SH-SY5Y (cell line): Measurements from ENCODE around the gene LRRC2.

Experiments used
- GATA2 ChIP-seq: IDR thresholded peaks from 2 replicates; pipeline ENCODE4 v1.6.1; 2011; ENCODE audit warnings: mild to moderate bottlenecking, low read depth, low read length
- GATA3 ChIP-seq: IDR thresholded peaks from 2 replicates; pipeline ENCODE4 v1.6.1; 2011; ENCODE audit warnings: low read depth, mild to moderate bottlenecking, low read length, moderate library complexity

LRRC2 gene

DNA sequence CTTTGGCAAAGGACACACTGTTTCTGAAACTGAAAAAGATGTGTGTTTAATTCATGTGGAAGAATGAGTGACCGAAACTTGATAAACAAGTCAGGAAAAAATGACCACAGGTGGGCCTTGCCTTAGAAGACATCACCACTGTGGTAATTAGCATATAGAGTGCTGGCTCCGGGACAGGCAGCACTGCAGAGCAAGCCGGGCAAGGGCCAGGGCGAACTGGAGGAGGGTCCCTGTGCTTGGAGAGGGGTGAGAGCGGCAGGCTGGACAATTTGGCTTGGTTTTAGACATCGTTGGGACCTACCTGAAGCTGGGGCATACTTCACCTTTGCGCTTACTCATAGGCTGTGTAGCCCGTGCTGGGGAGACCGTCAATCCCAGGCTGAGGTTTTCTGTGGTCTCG, 60.1 kb downstream of the LRRC2 start:
- TF ChIP-seq GATA3 (no peak), GATA2 (no peak)

DNA sequence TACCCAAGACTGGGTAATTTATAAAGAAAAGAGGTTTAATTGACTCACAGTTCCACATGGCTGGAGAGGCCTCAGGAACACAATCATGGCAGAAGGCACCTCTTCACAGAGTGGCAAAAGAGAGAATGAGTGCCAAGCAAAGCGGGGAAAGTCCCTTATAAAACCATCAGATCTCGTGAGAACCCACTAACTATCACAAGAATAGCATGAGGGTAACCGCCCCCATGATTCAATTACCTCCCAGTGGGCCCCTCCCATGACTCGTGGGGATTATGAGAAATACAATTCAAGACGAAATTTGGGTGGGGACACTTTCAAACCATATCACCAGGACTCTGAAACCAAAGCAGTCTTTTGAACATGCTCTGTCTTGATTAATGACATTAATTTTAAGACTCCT, 61.3 kb downstream of the LRRC2 start:
- no peak for TF ChIP-seq GATA2
- no peak for TF ChIP-seq GATA3

- TF ChIP-seq GATA2 (no peak), GATA3 (no peak)
Observed at GRCh38 chr3:46503200-46503874, 62.8 kb downstream of the LRRC2 start.

DNA sequence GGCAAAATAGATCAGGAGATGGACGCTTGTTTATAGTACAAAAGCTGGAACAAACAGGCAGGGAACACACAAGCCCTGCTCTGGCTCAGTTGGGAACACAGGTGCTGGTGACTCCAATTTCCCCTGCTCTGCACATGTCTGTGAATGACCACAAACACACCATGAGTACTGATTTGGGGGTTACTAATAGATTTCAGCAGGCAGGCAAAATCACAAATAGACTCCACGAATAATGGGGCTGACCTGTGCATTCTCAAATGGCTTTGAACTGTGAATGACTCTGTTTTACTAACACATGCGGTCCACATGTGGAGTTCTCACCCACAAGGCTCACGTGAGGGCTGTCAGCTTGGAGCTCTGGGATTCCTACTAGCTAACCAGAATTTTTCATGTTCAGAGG, 64.4 kb downstream of the LRRC2 start:
- TF ChIP-seq GATA3 (no peak), GATA2 (no peak)

DNA sequence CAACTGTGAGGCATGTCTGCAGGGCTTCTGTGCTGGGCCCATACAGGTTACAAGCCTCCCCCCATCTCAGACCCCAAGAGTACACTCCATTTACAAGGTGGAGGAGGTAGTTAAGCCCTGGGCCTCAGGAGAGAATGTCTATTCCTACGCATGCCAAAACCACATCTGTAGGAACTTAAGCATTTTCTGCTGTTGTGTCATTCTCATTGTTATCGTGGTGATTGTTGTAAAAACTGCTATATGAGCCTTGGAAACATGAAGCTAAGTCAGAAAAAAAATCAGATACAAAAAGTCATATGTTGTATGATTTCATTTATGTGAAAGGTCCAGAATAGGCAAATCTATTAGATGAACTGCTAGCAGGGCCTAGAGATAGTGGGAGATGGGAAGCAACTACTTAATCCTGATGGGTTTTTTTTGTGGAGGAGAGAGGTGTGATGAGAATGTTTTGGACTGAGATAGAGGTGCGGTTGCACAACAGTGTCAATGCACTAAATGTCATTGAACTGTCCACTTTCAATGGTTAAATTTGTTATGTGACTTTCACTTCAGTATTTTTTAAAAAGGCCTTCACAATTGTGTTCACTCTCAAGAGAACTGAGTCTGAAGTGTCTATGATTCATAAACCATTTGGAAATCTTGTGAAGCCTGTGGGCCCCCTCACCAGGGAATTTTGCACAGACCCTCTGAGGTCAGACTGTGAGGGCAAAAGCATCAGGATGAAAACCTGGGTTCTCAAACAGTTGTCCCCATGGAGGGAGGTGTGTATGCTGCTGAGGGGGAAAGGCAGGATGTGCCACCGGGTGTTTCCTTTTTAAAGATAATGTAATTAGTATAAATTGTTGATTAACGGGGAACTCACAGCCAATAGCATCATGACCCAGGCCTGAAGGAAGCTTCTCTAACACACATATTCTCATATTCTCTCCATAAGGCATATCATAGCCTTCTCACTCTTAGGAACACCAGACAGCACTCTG, 65.2 kb downstream of the LRRC2 start:
- TF ChIP-seq GATA3 (no peak), GATA2 (no peak)

DNA sequence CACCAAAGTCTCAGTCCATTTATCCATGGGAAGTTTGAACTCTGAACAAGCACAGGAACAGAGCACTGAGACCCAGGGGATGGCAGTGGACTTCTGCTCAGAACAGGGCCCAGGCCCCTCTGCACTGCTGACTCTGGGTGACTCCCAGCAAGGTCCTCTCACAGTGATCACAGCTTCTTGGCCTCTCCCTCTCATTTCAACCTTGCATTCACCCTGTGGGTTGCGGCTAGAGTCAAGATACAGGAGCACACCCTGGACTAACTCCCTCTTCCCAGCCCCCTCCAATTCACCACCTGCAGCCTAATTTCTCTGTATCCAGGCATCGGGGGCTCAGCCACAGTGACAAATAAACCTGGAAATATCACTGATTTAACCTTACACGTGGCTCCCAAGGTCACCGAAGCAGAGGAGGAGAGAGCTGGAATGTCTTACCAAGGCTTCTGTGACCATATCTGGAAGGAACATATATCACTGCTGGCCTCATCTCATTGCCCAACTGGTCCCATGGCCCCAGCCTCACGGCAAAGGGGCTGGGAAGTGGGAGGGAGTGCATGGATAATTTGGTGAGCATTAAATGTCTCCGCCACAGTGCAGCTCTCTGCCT, 67.1 kb downstream of the LRRC2 start:
- TF ChIP-seq GATA2, result no peak
- TF ChIP-seq GATA3, result no peak

DNA sequence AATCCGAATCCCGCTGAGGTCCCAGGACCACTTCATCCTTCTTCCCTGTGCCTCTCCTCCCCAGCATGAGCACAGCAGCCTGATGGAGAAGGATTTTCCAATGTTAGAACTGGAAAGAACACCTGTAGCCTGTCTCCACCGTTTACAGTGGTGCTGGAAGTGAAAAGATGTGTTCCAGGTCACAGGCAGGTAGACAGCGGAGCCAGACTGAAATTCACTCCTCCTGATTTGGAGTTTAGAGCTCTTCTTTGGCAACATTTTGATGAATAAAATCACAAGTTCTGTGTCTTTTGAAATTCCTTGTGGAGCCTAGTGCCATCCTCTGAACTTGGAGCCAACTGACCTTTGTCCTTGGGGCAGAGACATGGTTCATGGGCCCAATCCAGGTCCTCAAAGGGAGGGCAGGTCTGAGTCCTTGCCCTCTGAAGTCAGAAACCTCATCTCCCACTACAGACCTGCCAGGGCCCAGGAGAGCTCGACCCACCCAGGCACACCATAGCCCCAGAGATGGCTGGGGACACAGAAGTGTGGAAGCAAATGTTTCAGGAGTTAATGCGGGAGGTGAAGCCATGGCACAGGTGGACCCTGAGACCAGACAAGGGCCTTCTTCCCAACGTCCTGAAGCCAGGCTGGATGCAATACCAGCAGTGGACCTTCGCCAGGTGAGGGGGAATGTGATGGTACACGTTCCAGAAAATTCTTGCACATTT, 68.4 kb downstream of the LRRC2 start, which contains the start of gene RTP3:
Gene RTP3 (plus strand): TSS at position 421 of the 710 bp plus-strand sequence. CDS start 87 bp downstream, at position 508.
- TF ChIP-seq GATA2 (no peak), GATA3 (no peak)

- TF ChIP-seq GATA2 (no peak), GATA3 (no peak)
Observed at GRCh38 chr3:46496746-46497555, 69.2 kb downstream of the LRRC2 start.

- TF ChIP-seq GATA3, result no peak
- TF ChIP-seq GATA2, result no peak
Observed at GRCh38 chr3:46495901-46496456, 70.1 kb downstream of the LRRC2 start.

DNA sequence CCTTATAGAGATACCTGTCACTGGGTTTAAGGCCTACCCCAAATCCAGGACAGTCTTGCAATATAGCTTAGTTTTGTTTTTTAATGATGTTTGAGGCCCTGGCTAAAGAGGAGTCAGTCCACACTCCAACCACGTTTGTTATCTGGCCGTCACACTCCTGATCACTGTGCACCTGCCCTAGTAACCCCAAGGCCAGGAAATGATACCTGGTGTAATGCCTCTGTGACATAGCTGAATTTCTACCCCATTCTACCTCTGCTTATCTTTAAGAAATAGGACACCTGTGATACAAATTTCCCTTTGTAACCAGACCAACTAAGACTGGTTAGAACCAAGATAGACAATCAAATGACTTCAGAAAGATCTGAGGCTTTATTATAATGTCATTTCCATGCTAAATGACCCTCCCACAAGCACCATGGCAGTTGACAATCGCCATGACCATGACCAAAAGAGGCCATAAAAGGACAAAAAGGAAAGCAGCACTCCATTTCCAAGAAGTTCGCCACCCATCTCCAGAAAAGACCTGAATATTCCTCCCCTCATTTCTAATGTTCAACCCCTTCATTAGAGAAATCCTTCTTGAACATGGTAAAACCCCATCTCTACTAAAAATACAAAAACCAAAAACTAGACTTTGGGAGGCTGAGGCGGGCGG, 73.1 kb downstream of the LRRC2 start:
- no peak for TF ChIP-seq GATA3

GRCh38 chr3:46491089-46492070, 74.7 kb downstream of the LRRC2 start:
- TF ChIP-seq GATA2 (no peak), GATA3 (no peak)
